Measurements from ENCODE around the gene MYCT1. TPM values are rescaled to one million over a fixed set of nuclear protein-coding genes. Genes with fewer than 3 reads are reported as not detected.

MYCT1 gene
- total RNA-seq, 4 donors from 2014 or later: 2.1 to 6.3 (median 3.9) TPM

- no peak for TF ChIP-seq CTCF (IDR thresholded peaks at IDR 0.05)
- no peak for TF ChIP-seq POLR2A (IDR thresholded peaks at IDR 0.05)
- H3K4me3 ChIP-seq (ENCODE audit: low read depth, poor library complexity, severe bottlenecking): no peak overlapping the region
- intact Hi-C loops (cut with DNase I; ENCODE audit: low total_unique reads): no loop called here
- DNase-seq (ENCODE audit: low spot score in 2 of 2): no peak
- 52 to 56% methylated on average over 3 of the region's 3 CpGs for WGBS, 2 donors
Measured at GRCh38 chr6:152695372-152696045, 2.2 kb upstream of the MYCT1 start.

GRCh38 chr6:152696522-152696921 is 1.2 kb upstream of the MYCT1 start:
- intact Hi-C loops (cut with DNase I; ENCODE audit: low total_unique reads): no loop called here
- DNase-seq (ENCODE audit: low spot score in 2 of 2): no peak
- TF ChIP-seq CTCF (IDR thresholded peaks at IDR 0.05) (no peak), POLR2A (IDR thresholded peaks at IDR 0.05) (no peak)
- WGBS, 2 donors: 36 to 46% methylated on average over 2 of the region's 2 CpGs
- no peak overlapping the region for H3K4me3 ChIP-seq (ENCODE audit: low read depth, poor library complexity, severe bottlenecking)

- 67% methylated on average over 1 of the region's 1 CpG for WGBS, 2 donors
- intact Hi-C loops (cut with DNase I; ENCODE audit: low total_unique reads): no loop called here
- TF ChIP-seq POLR2A (IDR thresholded peaks at IDR 0.05) (no peak), CTCF (IDR thresholded peaks at IDR 0.05) (no peak)
- DNase-seq (ENCODE audit: low spot score in 2 of 2): no peak
- no peak overlapping the region for H3K4me3 ChIP-seq (ENCODE audit: low read depth, poor library complexity, severe bottlenecking)
Measured at GRCh38 chr6:152698692-152699091, 995 bp downstream of the MYCT1 start.

- H3K4me3 ChIP-seq (ENCODE audit: low read depth, poor library complexity, severe bottlenecking): no peak overlapping the region
- DNase-seq (ENCODE audit: low spot score in 2 of 2): no peak
- TF ChIP-seq CTCF (IDR thresholded peaks at IDR 0.05) (no peak), POLR2A (IDR thresholded peaks at IDR 0.05) (no peak)
- WGBS, 2 donors: 58 to 60% methylated on average over 5 of the region's 5 CpGs
- intact Hi-C loops (cut with DNase I; ENCODE audit: low total_unique reads): no loop called here
Measured at GRCh38 chr6:152700427-152700826, 2.7 kb downstream of the MYCT1 start.

DNA sequence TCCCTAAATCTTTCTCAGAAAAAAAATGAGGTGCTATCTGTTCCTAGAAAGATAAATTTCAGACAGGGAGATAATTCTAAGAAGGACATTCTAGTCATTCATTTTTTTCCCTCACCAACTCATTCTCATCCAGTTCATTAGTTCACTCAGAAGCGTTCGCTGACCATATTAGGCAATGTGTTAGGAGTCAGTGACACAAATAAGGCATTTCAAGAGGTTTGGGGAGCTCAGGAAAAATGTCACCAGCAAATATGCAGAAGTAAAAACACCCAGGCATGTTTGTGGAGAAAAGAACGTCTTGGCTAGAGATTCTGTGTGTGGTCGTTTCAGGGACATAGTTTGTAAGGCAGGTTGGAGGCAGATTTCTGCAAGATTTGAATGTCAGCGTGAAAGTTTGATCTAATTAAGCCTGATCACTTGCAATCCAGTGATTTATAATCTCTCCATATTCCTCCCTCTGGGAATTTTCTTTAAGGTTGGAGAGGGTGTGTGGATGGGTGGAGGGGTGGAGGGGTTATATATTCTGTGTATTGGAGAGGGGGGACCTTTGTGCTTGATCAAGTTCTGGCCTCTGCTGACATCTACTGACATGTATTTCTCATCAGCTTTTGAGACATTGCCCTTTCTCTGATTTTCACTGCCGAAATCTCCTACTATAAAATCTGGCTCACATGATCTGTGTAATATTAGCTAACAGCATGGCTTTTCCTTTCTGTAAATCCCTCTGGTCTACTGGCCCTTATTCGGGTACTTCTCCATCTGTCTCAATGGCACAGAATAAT is 3.6 kb downstream of the MYCT1 start:
- H3K4me3 ChIP-seq (ENCODE audit: low read depth, poor library complexity, severe bottlenecking): no peak overlapping the region
- WGBS, 2 donors: 27 to 29% methylated on average over 7 of the region's 7 CpGs

More for the DNA sequence above, 3.6 kb downstream of the MYCT1 start:
- intact Hi-C loops (cut with DNase I; ENCODE audit: low total_unique reads): no loop called here
- TF ChIP-seq POLR2A (IDR thresholded peaks at IDR 0.05) (no peak), CTCF (IDR thresholded peaks at IDR 0.05) (no peak)
- no peak for DNase-seq (ENCODE audit: low spot score in 2 of 2)
